Stomach (tissue), 9 donors: ENCODE measurements around the gene USH1G. TPM values are rescaled to one million over a fixed set of nuclear protein-coding genes. Genes with fewer than 3 reads are reported as not detected.

Source experiments
- DNase-seq, 2 donors: peaks; one replicate each; pipeline versions ENCODE4 v3.0.0 to v3.0.0-alpha.2; 2013 to 2019
- H3K27ac ChIP-seq, 5 donors: fragments of 200-600 bp in 4 of 5; sonication (generic) in 4 of 5; one replicate each; pipeline ENCODE4 v1.5.1; 2013 to 2019; ENCODE audit warnings: mild to moderate bottlenecking in 1 of 5, moderate library complexity in 1 of 5
- H3K27me3 ChIP-seq, 3 donors: fragments of 200-600 bp; sonication (generic); one replicate each; pipeline ENCODE4 v1.5.1; 2017 to 2019; ENCODE audit warnings: mixed run types in 1 of 3
- H3K36me3 ChIP-seq, 4 donors: fragments of 200-600 bp; sonication (generic); 1 replicate in 3 of 4; 2 replicates in 1 of 4; pipeline ENCODE4 v1.5.1; 2016 to 2019
- H3K4me1 ChIP-seq, 4 donors: fragments of 200-600 bp; sonication (generic); one replicate each; pipeline ENCODE4 v1.5.1; 2016 to 2019
- H3K4me3 ChIP-seq, 4 donors: fragments of 200-600 bp; sonication (generic) in 3 of 4; one replicate each; pipeline ENCODE4 v1.5.1; 2016 to 2019; ENCODE audit warnings: mild to moderate bottlenecking in 1 of 4
- H3K9me3 ChIP-seq, 4 donors: fragments of 200-600 bp; sonication (generic); one replicate each; pipeline ENCODE4 v1.5.1; 2016 to 2019
- EP300 ChIP-seq: sonication (generic); formaldehyde crosslinking; IDR thresholded peaks from one replicate; pipeline ENCODE4 v1.6.1; 2017; ENCODE audit warnings: antibody characterized with exemption
- POLR2A ChIP-seq, 4 donors: fragments of 450-650 bp; IDR thresholded peaks; one replicate each; pipeline ENCODE4 v1.6.1; 2016; ENCODE audit warnings: antibody characterized with exemption in 4 of 4, control low read depth in 2 of 4, mild to moderate bottlenecking in 1 of 4, moderate library complexity in 1 of 4
- POLR2AphosphoS5 ChIP-seq, 3 donors: sonication (generic); formaldehyde crosslinking; IDR thresholded peaks; one replicate each; pipeline ENCODE4 v1.6.1; 2016; ENCODE audit warnings: antibody characterized with exemption in 3 of 3
- WGBS, 5 donors: extraction: QIAGEN DNeasy Blood & Tissue Kit in 3 of 5; methylation state at CpG; one replicate each; pipeline versions ENCODE4 v1.1.5 to v1.1.7; 2013 to 2018; 5-methylcytosine and 5-hydroxymethylcytosine counted together
- intact Hi-C: fragments of 100-400 bp; cut with DNase I; formaldehyde crosslinking; loops from one replicate; pipeline ENCODE4 v1.15.1; 2023; ENCODE audit warnings: low total_unique reads
- polyA plus RNA-seq, 3 donors: library from polyadenylated mRNA; stranded (reverse); fragments of 200-250 nt; gene quantifications; one replicate each; pipeline ENCODE4 v1.2.3, GENCODE V29; 2013
- total RNA-seq, 5 donors: library from RNA; depleted of rRNA; stranded (reverse); fragments of >200 nt; gene quantifications; one replicate each; pipeline versions ENCODE4 v1.1.0 to v1.2.3, GENCODE V29; 2014 to 2016
- TF ChIP-seq, protein P1 (sequence below), 7 experiments: fragments of 450-650 bp in 4 of 7; fragments of 200-600 bp in 3 of 7; sonication (generic) in 3 of 7; IDR thresholded peaks; one replicate each; pipeline ENCODE4 v1.5.1; 2016 to 2019; ENCODE audit warnings: antibody characterized with exemption in 7 of 7, control low read depth in 2 of 7, mild to moderate bottlenecking in 1 of 7
- donor health status: healthy with polysubstance abuse.
- donor health status: Bipolar disorder and iron deficiency.
- donor health status: healthy.

The USH1G gene
- total and polyA plus RNA-seq, 8 donors, result 0.18 to 1.0 TPM; not detected in 6

DNA sequence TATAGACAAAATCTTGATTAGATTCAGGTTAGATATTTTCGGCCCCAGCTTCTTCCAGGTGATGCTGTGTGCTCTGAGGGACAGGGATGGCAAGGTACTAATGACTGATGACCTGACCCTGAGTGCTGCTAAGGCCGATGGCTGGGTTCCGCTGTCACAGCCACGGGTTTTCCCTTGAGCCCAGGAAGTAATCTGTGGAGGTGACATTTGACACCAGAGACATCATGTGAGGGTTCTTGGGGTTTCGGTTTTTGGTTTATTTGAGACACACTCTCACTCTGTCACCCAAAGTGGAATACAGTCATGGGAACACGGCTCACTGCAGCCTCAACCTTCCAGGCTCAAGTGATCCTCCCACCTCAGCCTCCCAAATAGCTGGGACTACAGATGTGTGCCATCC lies 22.5 kb upstream of the USH1G start:
- Histone ChIP-seq H3K27me3 (peaks cover 0 to 63% (median 6%) of the 10 kb centered on the region in 3 donors), H3K9me3 (no peaks in the 10 kb centered on the region), H3K27ac (no peak overlapping the region), H3K4me3 (no peak overlapping the region), H3K36me3 (peaks cover 0 to under 1% (median under 1%) of the 10 kb centered on the region in 4 donors), H3K4me1 (no peaks in the 10 kb centered on the region)
- TF ChIP-seq POLR2A (IDR thresholded peaks at IDR 0.05), result no peak
- no peak for TF ChIP-seq POLR2AphosphoS5 (IDR thresholded peaks at IDR 0.05)
- intact Hi-C loops, result no loop called here
- DNase-seq, result no peak
- WGBS, 5 donors, result 31 to 41% (median 34%) methylated on average over 6 of the region's 6 CpGs

DNA sequence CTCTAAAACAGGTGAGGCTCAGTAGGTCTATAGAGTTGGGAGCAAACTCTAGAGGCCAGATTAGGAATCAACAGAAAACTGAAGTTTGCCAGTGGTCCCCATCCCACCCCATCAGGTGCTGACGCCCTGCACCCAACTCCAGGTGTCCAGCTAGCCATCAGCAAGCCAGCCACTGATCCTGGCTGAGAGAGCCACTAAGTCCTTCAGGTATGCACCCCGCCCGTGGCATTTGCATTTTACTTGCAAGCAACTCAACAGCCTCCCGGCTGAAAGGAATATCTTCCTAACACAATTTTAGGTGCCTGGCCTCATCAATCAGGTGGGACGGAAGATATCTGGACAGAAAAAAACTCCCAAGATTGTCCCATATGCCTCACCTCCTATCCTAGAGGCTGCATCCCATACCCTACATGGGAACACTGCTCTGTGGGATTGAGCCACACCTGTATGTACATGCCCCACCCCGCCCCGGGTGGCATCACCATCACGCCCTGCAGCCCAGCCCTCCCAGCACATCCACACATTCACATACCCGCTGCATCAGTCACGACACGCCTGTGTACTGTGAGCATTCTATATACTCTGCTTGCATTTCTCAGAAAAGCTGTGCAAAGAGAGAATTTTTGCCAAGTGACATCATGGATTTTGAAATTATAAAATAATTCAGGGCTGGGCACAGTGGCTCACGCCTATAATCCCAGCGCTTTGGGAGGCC lies 20.9 kb upstream of the USH1G start:
- intact Hi-C loops, result no loop called here
- H3K4me1 ChIP-seq, result no peaks in the 10 kb centered on the region
- H3K9me3 ChIP-seq, result no peaks in the 10 kb centered on the region
- peak in 1 of 2 donors; percentile 58 for DNase-seq
- peaks cover 0 to 69% (median 12%) of the 10 kb centered on the region in 3 donors for H3K27me3 ChIP-seq
- TF ChIP-seq POLR2AphosphoS5 (IDR thresholded peaks at IDR 0.05) (no peak), EP300 (no peak), POLR2A (IDR thresholded peaks at IDR 0.05) (no peak)
- TF ChIP-seq, protein P1, sequence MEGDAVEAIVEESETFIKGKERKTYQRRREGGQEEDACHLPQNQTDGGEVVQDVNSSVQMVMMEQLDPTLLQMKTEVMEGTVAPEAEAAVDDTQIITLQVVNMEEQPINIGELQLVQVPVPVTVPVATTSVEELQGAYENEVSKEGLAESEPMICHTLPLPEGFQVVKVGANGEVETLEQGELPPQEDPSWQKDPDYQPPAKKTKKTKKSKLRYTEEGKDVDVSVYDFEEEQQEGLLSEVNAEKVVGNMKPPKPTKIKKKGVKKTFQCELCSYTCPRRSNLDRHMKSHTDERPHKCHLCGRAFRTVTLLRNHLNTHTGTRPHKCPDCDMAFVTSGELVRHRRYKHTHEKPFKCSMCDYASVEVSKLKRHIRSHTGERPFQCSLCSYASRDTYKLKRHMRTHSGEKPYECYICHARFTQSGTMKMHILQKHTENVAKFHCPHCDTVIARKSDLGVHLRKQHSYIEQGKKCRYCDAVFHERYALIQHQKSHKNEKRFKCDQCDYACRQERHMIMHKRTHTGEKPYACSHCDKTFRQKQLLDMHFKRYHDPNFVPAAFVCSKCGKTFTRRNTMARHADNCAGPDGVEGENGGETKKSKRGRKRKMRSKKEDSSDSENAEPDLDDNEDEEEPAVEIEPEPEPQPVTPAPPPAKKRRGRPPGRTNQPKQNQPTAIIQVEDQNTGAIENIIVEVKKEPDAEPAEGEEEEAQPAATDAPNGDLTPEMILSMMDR (IDR thresholded peaks at IDR 0.05), result no peak
- 45 to 54% (median 51%) methylated on average over 13 of the region's 13 CpGs for WGBS, 5 donors
- H3K27ac ChIP-seq, result no peak overlapping the region
- H3K36me3 ChIP-seq, result no peaks in the 10 kb centered on the region
- no peak overlapping the region for H3K4me3 ChIP-seq

DNA sequence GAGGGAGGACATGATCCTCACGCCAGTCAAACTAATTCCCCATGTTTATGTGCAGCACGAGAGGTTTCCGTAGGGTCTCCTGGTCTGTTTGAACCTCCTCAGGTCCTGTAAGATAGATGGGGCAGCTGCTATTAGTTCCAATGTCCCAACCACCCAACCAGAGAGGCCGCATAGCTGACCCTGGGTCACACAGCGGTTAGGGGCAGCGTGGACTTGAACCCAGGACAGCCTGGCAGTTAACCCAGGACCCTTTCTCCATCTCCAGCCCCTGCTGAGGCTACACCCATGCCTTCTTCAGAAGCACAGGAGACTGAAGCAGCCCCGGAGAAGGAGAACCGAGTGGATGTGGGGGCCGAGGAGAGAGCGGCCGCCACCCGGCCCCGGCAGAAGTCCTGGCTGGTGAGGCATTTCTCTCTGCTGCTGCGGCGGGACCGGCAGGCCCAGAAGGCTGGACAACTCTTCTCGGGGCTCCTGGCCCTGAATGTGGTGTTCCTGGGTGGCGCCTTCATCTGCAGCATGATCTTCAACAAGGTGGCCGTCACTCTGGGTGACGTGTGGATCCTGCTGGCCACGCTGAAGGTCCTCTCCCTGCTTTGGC lies 18.2 kb upstream of the USH1G start:
- no peak overlapping the region for H3K4me3 ChIP-seq
- 70 to 76% (median 75%) methylated on average over 10 to 21 of the region's 21 CpGs for WGBS, 5 donors
- no peaks in the 10 kb centered on the region for H3K9me3 ChIP-seq
- TF ChIP-seq POLR2A (IDR thresholded peaks at IDR 0.05), result no peak
- no peak for TF ChIP-seq POLR2AphosphoS5 (IDR thresholded peaks at IDR 0.05)
- TF ChIP-seq, protein P1 (IDR thresholded peaks at IDR 0.05), result no peak
- TF ChIP-seq EP300, result no peak
- intact Hi-C loops, result no loop called here
- H3K36me3 ChIP-seq, result no peaks in the 10 kb centered on the region
- no peak for DNase-seq
- H3K27ac ChIP-seq, result no peak overlapping the region
- H3K27me3 ChIP-seq, result peaks cover 1 to 82% (median 32%) of the 10 kb centered on the region in 3 donors
- H3K4me1 ChIP-seq, result peaks cover 2 to 5% (median 2%) of the 10 kb centered on the region in 4 donors

DNA sequence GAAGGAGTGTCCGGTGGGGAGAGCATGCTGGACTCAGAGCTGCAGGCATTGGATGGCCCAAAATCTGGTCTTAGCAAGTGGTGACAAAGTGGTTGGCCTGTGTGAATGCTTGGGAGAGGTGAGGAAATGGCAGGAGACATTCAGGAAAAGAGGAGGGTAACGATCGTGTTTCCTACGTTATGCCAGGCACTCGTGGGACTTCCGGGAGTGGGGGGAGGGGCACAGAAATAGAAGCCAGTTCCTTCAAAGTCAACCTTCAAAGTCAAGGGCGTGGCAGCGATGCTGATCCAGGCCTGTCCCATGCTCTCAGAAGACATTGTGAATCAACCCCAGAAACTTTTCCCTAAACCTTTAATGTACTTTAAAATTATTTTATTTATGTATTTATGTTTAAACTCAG lies 16.5 kb upstream of the USH1G start:
- TF ChIP-seq, protein P1 (IDR thresholded peaks at IDR 0.05), result no peak
- TF ChIP-seq POLR2A (IDR thresholded peaks at IDR 0.05), result no peak
- TF ChIP-seq POLR2AphosphoS5 (IDR thresholded peaks at IDR 0.05), result no peak
- intact Hi-C loops, result no loop called here
- H3K4me1 ChIP-seq, result peaks cover 10 to 14% (median 12%) of the 10 kb centered on the region in 4 donors
- H3K27ac ChIP-seq, result no peak overlapping the region
- no peaks in the 10 kb centered on the region for H3K9me3 ChIP-seq
- no peak overlapping the region for H3K4me3 ChIP-seq
- peaks cover 8 to 95% (median 47%) of the 10 kb centered on the region in 3 donors for H3K27me3 ChIP-seq
- 39 to 53% (median 49%) methylated on average over 8 of the region's 8 CpGs for WGBS, 5 donors
- no peak for DNase-seq
- H3K36me3 ChIP-seq, result no peaks in the 10 kb centered on the region
